Muscle of leg (tissue), 11 donors: ENCODE results near the gene CNBP. TPM values are rescaled to one million over a fixed set of nuclear protein-coding genes. Genes with fewer than 3 reads are reported as not detected.
"Not testable (repeated sequence)": the region's sequence is repeated elsewhere in the genome, so short reads cannot be mapped to it uniquely, and the experiment has no call there.

Experiments
- DNase-seq: peaks from one replicate; pipeline ENCODE4 v3.0.0; 2013
- H3K27ac ChIP-seq: one replicate; pipeline ENCODE4 v1.5.1; 2013; ENCODE audit warnings: mild to moderate bottlenecking, low read length, control low read depth
- H3K27me3 ChIP-seq: one replicate; pipeline ENCODE4 v1.6.1; 2013; ENCODE audit warnings: low read length; ENCODE audit not compliant: control insufficient read depth, insufficient read depth
- H3K36me3 ChIP-seq: one replicate; pipeline ENCODE4 v1.6.1; 2013; ENCODE audit warnings: low read length; ENCODE audit not compliant: control insufficient read depth, insufficient read depth
- H3K4me1 ChIP-seq: one replicate; pipeline ENCODE4 v1.6.1; 2013; ENCODE audit warnings: low read length; ENCODE audit not compliant: control insufficient read depth, insufficient read depth
- H3K4me3 ChIP-seq: one replicate; pipeline ENCODE4 v1.5.1; 2013; ENCODE audit warnings: low read length, control low read depth
- H3K9me3 ChIP-seq: replicated peaks from 2 replicates; pipeline ENCODE4 v1.6.1; 2013; ENCODE audit warnings: low read depth, low read length; ENCODE audit not compliant: control insufficient read depth
- WGBS: methylation state at CpG from one replicate; pipeline ENCODE4 v1.1.5; 2013; ENCODE audit warnings: missing lambda C conversion rate; ENCODE audit not compliant: insufficient coverage; 5-methylcytosine and 5-hydroxymethylcytosine counted together
- polyA plus RNA-seq, 8 donors: library from polyadenylated mRNA; unstranded; fragments of 120-200 nt; gene quantifications; one replicate each; pipeline versions ENCODE4 v1.2.1 to v1.2.3, GENCODE V29; 2013; ENCODE audit warnings: inconsistent platforms in 1 of 8, low replicate concordance in 1 of 8; ENCODE audit not compliant: insufficient read length in 8 of 8, insufficient read depth in 1 of 8
- total RNA-seq: library from RNA; stranded (reverse); fragments of 120-200 nt; gene quantifications from one replicate; pipeline ENCODE4 v1.2.4, GENCODE V29; 2013

The CNBP gene
- total and polyA plus RNA-seq, 9 donors = 236 to 327 (median 296) TPM

GRCh38 chr3:129173725-129174124 lies 10.0 kb downstream of the CNBP start:
- no peak overlapping the region for H3K27ac ChIP-seq
- H3K9me3 ChIP-seq = no peaks in the 10 kb centered on the region
- DNase-seq = no peak
- no peak overlapping the region for H3K4me3 ChIP-seq
- peaks cover 2% of the 10 kb centered on the region for H3K4me1 ChIP-seq
- H3K27me3 ChIP-seq = no peaks in the 10 kb centered on the region
- peaks cover 38% of the 10 kb centered on the region for H3K36me3 ChIP-seq
- WGBS = 60% methylated on average over 1 of the region's 4 CpGs

DNA sequence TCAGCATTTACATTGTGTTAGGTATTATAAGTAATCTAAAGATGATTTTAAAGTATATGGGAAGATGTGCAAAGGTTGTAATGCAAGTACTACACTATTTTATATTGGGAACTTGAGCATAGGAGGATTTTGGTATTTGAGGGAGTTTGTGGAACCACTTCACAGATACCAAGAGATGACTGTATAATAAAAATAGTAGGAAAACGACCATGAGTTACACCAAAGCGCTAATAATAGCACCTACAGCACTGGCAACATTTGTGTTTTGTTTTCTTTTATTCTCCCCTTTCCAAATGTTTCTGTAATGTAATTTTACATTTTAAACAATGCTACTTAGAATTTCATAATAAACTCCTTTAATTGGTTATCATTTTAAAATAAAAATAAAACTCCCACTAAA lies 10.5 kb downstream of the CNBP start:
- peaks cover 35% of the 10 kb centered on the region for H3K36me3 ChIP-seq
- H3K4me3 ChIP-seq = no peak overlapping the region
- H3K4me1 ChIP-seq = peaks cover 2% of the 10 kb centered on the region

DNA sequence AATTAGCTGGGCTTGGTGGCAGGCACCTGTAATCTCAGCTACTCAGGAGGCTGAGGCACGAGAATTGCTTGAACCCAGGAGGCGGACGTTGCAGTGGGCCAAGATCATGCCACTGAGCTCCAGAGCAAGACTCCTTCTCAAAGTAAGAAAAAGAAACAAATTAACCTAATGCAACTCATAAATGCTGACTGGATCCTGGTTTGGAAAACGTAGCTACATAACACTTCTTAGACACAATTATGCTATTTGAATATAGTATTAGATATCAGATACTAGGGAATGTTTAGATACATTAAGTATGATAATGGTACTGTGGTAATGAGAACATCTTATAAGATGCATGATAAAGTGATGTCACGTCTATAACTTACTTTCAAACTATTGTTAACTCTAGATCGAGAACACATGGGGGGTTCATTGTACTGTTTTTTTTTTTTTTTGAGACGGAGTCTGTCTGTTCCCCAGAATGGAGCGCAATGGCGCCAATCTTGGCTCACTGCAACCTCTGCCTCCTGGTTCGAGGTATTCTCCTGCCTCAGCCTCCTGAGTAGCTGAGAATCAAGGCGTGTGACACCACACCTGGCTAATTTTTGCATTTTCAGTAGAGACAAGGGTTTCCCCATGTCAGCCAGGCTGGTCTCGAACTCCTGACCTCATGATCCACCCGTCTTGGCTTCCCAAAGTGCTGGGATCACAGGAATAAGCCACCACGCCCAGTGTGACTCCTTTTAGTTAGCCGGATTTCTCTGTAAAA lies 16.9 kb downstream of the CNBP start:
- no peaks in the 10 kb centered on the region for H3K27me3 ChIP-seq
- 94% methylated on average over 9 of the region's 15 CpGs for WGBS
- H3K4me3 ChIP-seq = no peak overlapping the region
- peaks cover 7% of the 10 kb centered on the region for H3K4me1 ChIP-seq
- no peaks in the 10 kb centered on the region for H3K9me3 ChIP-seq
- H3K36me3 ChIP-seq = peaks cover 39% of the 10 kb centered on the region
- no peak for DNase-seq
- H3K27ac ChIP-seq = no peak overlapping the region

More for the DNA sequence above, 10.5 kb downstream of the CNBP start:
- Histone ChIP-seq H3K27ac (no peak overlapping the region), H3K9me3 (no peaks in the 10 kb centered on the region), H3K27me3 (no peaks in the 10 kb centered on the region)
- DNase-seq = no peak
- WGBS = no CpG with 5 or more reads among the region's 2 CpGs

GRCh38 chr3:129165594-129165993 lies 18.1 kb downstream of the CNBP start:
- 93% methylated on average over 5 of the region's 8 CpGs for WGBS
- not testable (repeated sequence) for H3K9me3 ChIP-seq, H3K27ac ChIP-seq

DNA sequence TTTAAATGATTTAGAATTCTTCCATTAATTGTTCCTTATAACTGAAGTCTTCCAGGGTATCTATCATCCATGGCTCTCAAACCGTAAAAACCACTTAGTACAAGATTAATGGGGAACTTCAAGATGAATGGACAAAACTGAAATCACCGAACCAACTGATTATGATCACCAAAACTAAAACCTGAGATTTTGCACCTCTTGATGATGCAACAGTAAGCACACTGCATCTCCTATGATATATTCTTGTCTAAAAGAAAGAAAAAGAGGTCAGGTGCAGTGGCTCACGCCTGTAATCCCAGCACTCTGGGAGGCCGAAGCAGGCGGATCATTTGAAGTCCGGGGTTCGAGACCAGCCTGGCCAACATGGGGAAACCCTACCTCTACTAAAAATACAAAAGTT lies 19.2 kb downstream of the CNBP start:
- H3K27me3 ChIP-seq = no peaks in the 10 kb centered on the region
- H3K4me1 ChIP-seq = peaks cover 7% of the 10 kb centered on the region
- H3K4me3 ChIP-seq = no peak overlapping the region
- H3K9me3 ChIP-seq = no peaks in the 10 kb centered on the region
- peaks cover 18% of the 10 kb centered on the region for H3K36me3 ChIP-seq
- no peak overlapping the region for H3K27ac ChIP-seq
- DNase-seq = no peak
- WGBS = no CpG with 5 or more reads among the region's 7 CpGs

More at GRCh38 chr3:129165594-129165993, 18.1 kb downstream of the CNBP start:
- H3K36me3 ChIP-seq = peaks cover 27% of the 10 kb centered on the region
- DNase-seq, H3K4me1 ChIP-seq, H3K4me3 ChIP-seq, H3K27me3 ChIP-seq: not testable (repeated sequence)

DNA sequence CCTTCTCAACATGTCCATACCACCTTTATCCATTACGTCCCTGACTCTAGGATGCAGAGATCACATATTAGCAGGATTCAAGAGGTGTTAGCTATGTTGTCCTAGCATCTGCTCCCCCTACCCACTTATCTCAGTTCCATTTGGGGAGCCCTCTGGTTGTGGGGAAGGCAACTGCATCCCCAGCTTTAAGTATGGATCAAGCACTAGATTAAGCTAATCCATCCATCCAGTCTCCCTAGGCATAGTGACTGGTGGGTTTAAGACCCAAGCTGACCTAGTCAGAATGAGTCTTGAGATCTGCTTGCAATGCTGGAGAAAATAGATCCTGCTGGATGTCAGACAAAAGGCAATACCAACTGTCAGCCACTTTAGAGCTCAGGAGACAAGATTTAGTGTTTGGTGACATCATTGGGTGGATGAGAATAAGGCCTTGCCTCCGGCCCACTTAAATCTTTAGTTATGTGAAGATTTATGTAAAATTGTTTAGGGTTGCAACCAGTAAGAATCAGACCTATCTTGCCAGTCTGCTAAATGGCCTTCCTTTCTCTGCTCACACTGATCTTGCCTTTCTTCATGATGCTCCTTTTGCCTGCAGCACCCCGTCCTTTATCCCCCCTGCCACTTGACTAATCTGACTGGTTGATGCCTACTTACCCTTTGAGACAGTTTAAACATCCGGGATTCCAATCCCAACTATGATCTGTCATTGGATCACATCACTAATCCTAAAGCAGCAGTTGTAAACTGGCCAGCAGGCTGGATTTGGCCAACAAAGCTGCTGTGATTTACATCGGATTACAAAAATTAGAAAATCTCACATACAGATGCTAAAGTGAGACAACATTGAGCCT lies 20.7 kb downstream of the CNBP start:
- Histone ChIP-seq H3K36me3 (peaks cover 17% of the 10 kb centered on the region), H3K27ac (no peak overlapping the region), H3K4me3 (no peak overlapping the region), H3K27me3 (no peaks in the 10 kb centered on the region), H3K9me3 (no peaks in the 10 kb centered on the region), H3K4me1 (peaks cover 7% of the 10 kb centered on the region)
- DNase-seq = no peak
- 69% methylated on average over 2 of the region's 5 CpGs for WGBS

DNA sequence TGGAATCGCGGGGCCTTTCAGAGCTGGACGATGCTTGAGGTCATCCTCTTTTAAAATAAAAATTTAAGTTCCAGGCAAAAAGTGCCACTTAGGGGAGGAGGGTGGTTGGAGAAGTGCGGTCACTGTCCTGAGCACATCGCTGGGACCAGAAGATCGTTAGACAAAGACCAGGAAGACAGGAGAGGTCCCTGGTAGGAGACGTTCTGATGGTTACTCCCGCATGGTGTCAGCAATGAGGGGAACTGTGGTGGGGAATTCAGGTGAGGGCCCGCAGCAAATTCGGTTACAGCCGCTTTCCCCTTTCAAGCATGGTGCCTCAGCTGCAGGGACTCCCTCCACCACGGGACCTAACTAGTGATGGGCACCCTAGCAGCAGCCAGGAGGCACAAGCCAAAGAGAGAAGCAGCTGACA lies 21.8 kb downstream of the CNBP start:
- Histone ChIP-seq H3K4me3 (peak overlapping the region; percentile 89), H3K4me1 (peaks cover 7% of the 10 kb centered on the region), H3K27me3 (no peaks in the 10 kb centered on the region), H3K36me3 (peaks cover 16% of the 10 kb centered on the region), H3K9me3 (no peaks in the 10 kb centered on the region), H3K27ac (peak overlapping the region; percentile 97)
- DNase-seq = peak; percentile 12
- 6% methylated on average over 3 of the region's 12 CpGs for WGBS

- peaks cover 15% of the 10 kb centered on the region for H3K36me3 ChIP-seq
- peaks cover 7% of the 10 kb centered on the region for H3K4me1 ChIP-seq
- WGBS = under 1% methylated on average over 46 of the region's 67 CpGs
Observed at GRCh38 chr3:129160891-129161859, 22.5 kb downstream of the CNBP start, which contains the start of gene ISY1. Gene ISY1, minus strand, starts transcription at chr3:129161063. Its CDS starts 88 bp downstream, at chr3:129160975.

DNA sequence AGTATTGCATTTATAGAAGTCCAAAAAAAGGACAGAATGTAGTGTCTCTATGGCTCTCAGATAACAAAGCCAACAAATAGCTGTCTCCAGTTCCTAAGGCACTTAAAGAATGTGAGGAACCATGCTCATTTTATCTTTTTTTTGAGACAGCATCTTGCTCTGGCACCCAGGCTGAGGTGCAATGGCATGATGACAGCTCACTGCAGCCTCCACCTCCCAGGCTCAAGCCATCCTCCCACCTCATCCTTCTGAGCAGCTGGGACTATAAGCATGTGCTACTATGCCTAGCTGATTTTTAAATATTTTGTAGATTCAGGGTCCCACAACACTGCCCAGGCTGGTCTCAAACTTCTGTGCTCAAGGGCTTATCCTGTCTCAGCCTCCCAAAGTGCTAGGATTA lies 38.9 kb downstream of the CNBP start:
- Histone ChIP-seq H3K9me3 (no peaks in the 10 kb centered on the region), H3K4me3 (no peak overlapping the region), H3K4me1 (no peaks in the 10 kb centered on the region), H3K27me3 (no peaks in the 10 kb centered on the region), H3K36me3 (peaks cover 35% of the 10 kb centered on the region), H3K27ac (no peak overlapping the region)
- no peak for DNase-seq

More at GRCh38 chr3:129160891-129161859, 22.5 kb downstream of the CNBP start, which contains the start of gene ISY1:
- DNase-seq = peak; percentile 99
- Histone ChIP-seq H3K27ac (peak within 1 kb of the TSS; percentile 97), H3K4me3 (peak within 1 kb of the TSS; percentile 89), H3K9me3 (no peaks in the 10 kb centered on the region), H3K27me3 (no peaks in the 10 kb centered on the region)
